ENCODE measurements around the gene MRPL52.

The MRPL52 gene

GRCh38 chr14:22843123-22843925, 13.6 kb downstream of the MRPL52 start:
- TF ChIP-seq POLR2A (IDR thresholded peaks at IDR 0.05; ENCODE audit: extremely low read depth, insufficient read length) = no peak
- no peak for TF ChIP-seq MAX (IDR thresholded peaks at IDR 0.05; ENCODE audit: low read depth, low read length)
- TF ChIP-seq MYC (IDR thresholded peaks at IDR 0.05; ENCODE audit: low read depth, low read length) = no peak
- no peak for TF ChIP-seq CTCF (IDR thresholded peaks at IDR 0.05; ENCODE audit: low read depth, low read length)
- no peak overlapping the region for H3K4me3 ChIP-seq (ENCODE audit: low read depth, low read length)
- no peak for DNase-seq (ENCODE audit: low read depth)

GRCh38 chr14:22844221-22845102, 14.8 kb downstream of the MRPL52 start:
- TF ChIP-seq CTCF (IDR thresholded peaks at IDR 0.05; ENCODE audit: low read depth, low read length) (no peak), MAX (IDR thresholded peaks at IDR 0.05; ENCODE audit: low read depth, low read length) (no peak), MYC (IDR thresholded peaks at IDR 0.05; ENCODE audit: low read depth, low read length) (no peak), POLR2A (IDR thresholded peaks at IDR 0.05; ENCODE audit: extremely low read depth, insufficient read length) (no peak)
- no peak for DNase-seq (ENCODE audit: low read depth)
- H3K4me3 ChIP-seq (ENCODE audit: low read depth, low read length) = no peak overlapping the region

- no peak for DNase-seq (ENCODE audit: low read depth)
- TF ChIP-seq POLR2A (IDR thresholded peaks at IDR 0.05; ENCODE audit: extremely low read depth, insufficient read length) = no peak
- no peak for TF ChIP-seq MAX (IDR thresholded peaks at IDR 0.05; ENCODE audit: low read depth, low read length)
- no peak for TF ChIP-seq CTCF (IDR thresholded peaks at IDR 0.05; ENCODE audit: low read depth, low read length)
- TF ChIP-seq MYC (IDR thresholded peaks at IDR 0.05; ENCODE audit: low read depth, low read length) = no peak
- no peak overlapping the region for H3K4me3 ChIP-seq (ENCODE audit: low read depth, low read length)
Measured at GRCh38 chr14:22845103-22845394, 15.4 kb downstream of the MRPL52 start.

- H3K4me3 ChIP-seq (ENCODE audit: low read depth, low read length) = no peak overlapping the region
- TF ChIP-seq MYC (IDR thresholded peaks at IDR 0.05; ENCODE audit: low read depth, low read length) (no peak), MAX (IDR thresholded peaks at IDR 0.05; ENCODE audit: low read depth, low read length) (no peak), POLR2A (IDR thresholded peaks at IDR 0.05; ENCODE audit: extremely low read depth, insufficient read length) (no peak), CTCF (IDR thresholded peaks at IDR 0.05; ENCODE audit: low read depth, low read length) (no peak)
- no peak for DNase-seq (ENCODE audit: low read depth)
Measured at GRCh38 chr14:22845821-22846625, 16.3 kb downstream of the MRPL52 start.

- TF ChIP-seq CTCF (IDR thresholded peaks at IDR 0.05; ENCODE audit: low read depth, low read length) (no peak), POLR2A (IDR thresholded peaks at IDR 0.05; ENCODE audit: extremely low read depth, insufficient read length) (no peak)
- no peak overlapping the region for H3K4me3 ChIP-seq (ENCODE audit: low read depth, low read length)
- DNase-seq (ENCODE audit: low read depth) = no peak
Measured at GRCh38 chr14:22846811-22847307, 17.2 kb downstream of the MRPL52 start.
